HPDE6-E6E7 (cell line): Measurements from ENCODE around the gene ATG7.
"Not testable (repeated sequence)": the region's sequence is repeated elsewhere in the genome, so short reads cannot be mapped to it uniquely, and the experiment has no call there.

ENCODE experiments used
- DNase-seq: peaks from one replicate; pipeline ENCODE4 v3.0.0; 2011; ENCODE audit warnings: missing footprints; ENCODE audit errors: extremely low spot score

ATG7 gene

DNA sequence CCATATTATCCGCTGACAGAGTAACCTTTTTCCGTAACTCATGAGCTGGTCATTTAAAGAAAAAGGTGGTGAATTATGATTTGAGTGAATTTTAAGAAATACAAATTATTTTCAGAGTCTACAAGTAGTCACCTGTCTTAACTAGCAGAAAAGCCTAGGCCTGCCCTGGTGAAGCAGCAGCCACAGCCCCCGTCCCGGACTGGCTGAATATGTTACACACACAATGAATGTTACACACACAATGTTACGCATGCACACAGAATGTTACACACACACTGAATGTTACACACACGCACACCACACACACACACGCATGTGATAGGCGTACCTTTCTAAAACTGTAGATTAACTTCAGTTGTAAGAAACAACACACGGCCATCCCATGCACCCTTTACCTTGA lies 293.7 kb downstream of the ATG7 start:
- no peak for DNase-seq

DNA sequence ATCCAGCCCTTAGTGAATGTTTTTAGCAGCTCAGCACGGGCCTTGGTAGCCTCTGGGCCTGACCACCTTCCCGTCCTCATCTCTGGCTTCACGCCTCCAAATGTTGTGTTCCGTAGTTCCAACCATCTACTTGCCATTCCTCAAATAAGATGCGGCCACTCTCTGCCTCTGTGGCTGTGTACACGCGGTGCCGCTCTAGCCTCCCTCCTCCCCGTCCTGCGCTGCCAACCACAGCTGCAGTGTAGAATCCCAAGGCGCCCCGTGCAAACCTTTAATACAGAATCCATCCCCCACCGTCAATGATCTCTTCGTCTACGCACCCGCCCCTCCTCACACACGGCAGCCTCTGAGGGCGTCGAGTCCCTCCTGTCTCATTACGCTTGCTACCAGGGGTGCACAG lies 294.3 kb downstream of the ATG7 start:
- no peak for DNase-seq

DNA sequence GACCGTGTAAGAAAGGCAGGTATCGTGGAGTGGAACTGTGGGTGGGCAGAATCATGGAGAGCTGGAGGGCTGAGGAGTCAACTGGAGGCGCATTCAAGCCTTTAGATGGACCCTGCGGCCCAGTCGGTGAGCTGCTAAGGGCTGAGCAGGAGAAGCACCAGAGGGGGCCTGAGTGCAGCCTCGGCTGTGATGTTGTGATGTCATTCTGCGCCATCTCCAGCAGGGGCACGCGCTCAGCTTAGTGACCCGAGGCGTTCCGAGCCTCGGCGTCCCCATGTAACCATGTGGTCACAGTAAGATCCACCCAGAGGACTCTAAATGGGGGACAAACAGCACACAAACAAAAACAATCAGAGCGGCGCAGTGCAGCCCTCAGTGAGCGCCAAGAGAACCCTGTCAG lies 294.7 kb downstream of the ATG7 start:
- DNase-seq = no peak

GRCh38 chr3:11567516-11568467 lies 295.6 kb downstream of the ATG7 start:
- DNase-seq = peak; percentile 43

- peak; percentile 69 for DNase-seq
Measured at GRCh38 chr3:11568503-11569155, 296.4 kb downstream of the ATG7 start.

DNA sequence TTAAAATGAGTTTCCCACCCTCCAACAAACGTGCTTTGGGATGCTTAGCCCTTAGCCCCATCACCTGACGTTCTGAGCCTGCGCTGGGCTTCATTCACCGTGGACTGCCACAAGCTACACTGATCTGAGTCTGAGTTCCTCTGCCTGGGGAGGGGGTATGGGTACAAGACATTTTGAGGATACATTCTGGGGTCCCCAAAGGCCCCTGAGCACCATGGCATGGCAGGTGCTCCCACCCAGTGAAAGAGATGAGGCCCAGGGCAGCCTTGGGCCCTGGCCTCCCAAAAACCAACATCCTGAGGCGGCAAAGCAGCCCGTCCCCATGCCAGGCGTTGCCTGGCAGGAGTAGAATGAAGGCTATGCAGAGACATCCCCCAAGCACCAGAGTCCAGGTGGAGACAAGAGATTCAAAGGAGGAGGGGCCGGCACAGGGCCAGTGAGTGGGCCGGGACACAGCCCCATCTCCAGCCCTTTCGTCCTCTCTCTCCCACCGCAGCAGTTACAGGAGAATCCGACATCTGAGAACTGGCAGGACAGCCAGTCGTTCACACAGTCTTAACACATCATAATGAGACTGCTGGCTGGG lies 297.1 kb downstream of the ATG7 start:
- DNase-seq = no peak

- DNase-seq = no peak
Measured at GRCh38 chr3:11570251-11570650, 298.1 kb downstream of the ATG7 start.

DNA sequence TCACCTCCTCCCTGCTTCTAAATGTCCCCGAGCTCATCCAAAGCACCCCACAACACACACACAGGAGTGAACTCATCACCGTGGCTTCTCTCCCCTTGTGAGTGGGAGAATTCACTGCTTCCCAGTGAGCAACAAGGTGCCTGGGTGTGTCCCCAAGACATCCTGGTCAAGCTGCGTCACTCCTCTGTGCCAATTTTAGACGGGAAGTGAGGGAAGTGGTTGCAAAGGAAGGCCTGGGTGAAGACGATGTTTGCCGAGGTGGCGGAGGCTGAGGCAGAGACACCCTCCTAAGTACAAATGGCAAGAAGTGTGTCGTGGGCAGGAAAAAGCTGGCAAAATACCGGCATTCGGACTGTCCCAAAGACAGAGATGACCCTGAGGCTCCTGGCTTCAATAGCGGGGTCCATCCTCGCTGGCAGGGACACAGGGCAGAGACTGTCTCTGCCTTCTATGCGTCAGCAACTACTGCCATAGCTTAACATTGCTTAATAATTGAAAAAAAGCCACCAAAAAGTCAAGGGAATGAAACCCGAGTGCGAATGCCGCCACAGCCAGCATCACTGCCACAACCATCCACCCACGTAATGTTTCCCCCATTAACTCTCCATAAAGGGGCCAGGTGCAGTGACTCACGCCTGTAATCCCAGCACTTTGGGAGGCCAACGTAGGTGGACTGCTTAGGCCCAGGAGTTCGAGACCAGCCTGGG lies 298.7 kb downstream of the ATG7 start:
- DNase-seq = no peak

- DNase-seq = not testable (repeated sequence)
Measured at GRCh38 chr3:11572660-11573059, 300.5 kb downstream of the ATG7 start.

DNA sequence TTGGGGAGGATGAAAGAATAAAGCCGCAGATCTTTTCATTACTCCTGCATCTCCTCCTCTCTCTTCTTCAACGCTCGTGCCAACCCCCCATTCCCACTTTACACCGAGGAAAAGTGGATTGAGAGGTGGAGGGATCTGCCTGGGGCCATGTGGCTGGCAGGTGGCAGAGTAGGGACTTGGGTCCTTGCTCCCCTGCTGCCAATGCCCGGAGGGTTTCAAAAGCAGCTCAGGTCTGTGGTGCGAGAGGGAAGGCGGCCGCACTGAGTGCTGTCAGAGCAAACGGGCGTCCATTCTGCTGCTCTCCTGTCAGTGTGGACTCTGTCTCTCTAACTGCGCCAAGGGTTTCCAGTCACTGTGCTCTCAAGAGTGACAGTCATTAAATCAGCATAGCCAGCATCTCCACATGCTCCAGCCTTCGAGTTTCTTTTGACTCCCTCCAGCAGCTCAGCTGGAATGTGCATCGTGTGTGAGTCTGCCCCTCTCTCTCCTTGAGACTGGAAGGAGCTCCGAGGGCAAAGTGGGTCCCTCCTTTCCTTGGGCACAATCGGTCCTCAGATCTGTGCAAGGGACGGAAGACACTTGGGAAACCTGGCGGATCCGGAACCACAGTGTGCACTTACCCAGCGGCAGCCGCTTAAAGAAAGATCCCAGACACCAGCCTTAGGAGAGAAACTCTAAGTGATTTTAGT lies 302.9 kb downstream of the ATG7 start:
- no peak for DNase-seq

DNA sequence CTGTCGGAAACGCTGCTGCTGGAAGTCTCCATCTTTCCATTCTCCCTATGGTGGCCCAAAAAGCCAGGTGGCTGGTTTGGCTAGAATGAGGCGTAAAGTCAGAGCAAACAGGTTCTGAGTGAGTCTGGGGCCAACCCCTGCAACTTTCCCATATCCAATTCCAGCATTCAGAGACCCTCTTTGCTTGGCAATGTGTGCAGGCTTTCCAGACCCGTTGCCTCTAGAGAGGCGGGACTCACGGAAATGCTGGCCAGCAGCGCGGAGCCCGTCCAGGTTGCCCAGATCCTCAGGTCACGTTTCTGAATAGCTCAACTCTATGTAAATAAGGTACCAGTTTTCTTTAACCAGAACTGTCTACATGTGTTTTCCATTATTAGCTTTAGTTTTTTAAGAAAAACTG lies 303.5 kb downstream of the ATG7 start:
- no peak for DNase-seq

DNA sequence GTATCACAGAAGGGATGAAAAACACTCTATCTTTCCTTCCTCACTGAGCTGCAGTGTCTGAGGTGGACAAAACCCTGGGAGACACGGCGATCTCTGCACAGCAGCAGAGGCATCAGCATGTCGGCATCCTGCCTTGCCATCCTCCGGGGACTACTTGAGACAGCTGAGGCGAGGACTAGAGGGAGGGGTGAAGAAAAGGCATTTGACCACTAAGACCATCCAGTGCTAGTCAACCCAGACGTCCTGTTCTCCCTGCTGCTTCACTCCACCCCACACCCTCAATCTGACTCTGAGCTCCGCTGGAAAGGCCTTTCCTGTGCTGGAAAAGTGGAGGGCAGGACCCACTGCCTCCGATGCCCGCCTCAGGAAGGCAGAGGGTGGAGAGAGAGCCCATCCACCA lies 304.3 kb downstream of the ATG7 start:
- no peak for DNase-seq

DNA sequence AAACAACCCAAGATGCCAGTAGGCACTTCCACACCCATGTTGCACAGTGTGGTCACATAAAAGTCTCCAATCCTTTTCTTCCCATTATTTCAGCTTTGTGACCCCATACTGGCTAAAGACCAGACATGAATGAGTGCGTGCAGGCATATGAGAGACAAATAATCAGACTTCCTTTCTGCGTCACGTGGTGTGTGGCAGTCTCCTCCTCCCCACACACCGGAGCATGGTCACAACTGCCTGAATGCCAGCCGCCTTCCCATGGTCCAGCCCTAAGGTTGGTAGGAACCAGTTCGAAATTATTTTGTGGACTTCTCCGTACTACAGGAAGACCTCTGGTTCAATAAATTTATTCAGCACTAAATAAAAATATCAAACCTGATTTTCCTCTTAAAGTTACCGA lies 306.0 kb downstream of the ATG7 start:
- no peak for DNase-seq

DNA sequence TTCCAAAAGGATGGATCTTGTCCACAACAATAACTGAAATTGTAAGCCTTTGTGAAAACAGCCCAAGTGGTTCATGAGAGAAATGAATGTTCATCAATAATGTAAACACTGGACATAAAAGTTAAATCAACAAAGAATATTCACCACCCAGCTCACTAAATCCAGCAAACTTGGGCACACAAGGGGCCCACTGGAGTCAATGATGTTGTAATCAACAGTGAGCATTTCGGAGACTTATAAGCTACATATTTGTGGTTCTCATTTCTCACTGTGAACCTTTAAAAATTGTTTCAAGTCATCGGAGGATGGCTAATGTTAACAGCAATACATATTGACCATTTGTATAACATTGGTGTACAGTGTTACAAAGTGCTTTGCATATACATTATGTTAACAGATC lies 308.4 kb downstream of the ATG7 start:
- no peak for DNase-seq

GRCh38 chr3:11581237-11582190 lies 309.3 kb downstream of the ATG7 start:
- DNase-seq = no peak

DNA sequence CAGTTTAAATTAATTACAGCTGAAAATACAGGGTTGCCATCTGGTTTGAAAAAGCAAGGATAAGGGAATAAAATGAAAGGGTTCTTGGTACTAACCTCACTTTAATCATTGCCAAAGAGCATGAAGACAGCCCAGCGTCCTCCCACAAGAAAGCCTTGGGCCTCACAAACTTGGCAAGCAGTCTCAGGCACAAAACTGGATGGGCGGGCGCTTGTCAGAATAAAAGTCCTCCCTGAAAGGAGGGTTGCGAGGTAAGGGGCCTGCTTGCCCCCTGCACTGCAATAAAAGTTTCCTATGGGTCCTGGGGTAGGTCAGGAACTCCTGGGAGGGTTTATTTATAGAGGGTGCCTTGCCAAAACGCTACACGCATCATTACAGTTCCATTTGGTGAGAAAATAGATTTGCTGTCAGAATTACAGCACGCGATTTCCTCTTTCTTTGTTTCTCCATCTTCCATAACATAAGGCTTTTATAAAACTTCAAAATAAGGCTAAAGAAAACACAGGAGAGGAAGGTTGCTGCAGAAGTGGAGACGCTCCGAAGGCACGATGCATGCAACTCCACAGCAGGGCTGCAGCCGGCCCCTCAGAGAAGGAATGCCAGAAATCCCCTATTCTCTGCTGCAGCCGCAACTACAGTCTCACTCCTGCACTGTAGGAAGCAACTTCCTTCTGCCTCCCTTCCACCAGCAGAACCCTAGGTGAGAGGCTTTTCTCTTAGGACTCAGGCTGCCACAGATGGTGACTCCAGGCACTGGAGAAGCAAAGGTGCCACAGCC lies 310.2 kb downstream of the ATG7 start:
- no peak for DNase-seq

DNA sequence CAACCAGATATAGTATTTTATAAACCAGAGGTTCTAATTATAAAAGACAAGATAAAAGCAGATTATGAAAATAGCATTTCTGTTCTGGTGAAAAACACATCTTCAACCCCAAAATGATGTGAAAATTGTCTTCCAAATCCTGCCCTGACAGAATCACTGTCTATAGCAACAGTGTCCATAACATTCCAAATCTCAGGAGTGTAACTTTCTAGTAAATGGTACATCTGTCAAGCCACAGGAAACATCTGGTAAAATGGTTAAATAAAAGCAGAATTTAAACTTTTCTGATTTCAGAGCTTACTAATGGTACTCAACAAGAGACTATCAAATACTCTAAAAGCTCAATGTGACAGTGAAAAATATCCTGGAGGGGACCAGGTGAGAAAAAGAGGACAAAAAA lies 311.0 kb downstream of the ATG7 start:
- DNase-seq = no peak

DNA sequence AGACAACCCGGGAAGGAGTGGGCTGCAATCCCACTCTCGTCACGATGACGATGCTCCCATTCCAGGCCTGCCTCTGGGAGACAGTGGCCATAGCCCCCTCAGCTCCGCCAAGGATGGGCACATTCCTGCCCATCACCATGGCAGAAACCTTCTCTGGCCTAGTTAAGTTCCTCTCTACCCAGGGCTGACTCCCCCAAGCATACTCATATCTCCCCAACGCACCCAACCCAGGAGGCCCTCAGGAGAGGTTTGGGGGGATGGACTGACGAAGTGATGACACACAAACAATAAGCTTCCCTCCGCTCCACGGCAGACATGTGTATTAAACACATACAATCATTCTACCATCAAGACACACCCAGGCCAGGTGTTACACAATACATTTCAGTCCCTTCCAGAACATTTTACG lies 311.4 kb downstream of the ATG7 start:
- no peak for DNase-seq

- DNase-seq = no peak
Measured at GRCh38 chr3:11584570-11584969, 312.4 kb downstream of the ATG7 start.

DNA sequence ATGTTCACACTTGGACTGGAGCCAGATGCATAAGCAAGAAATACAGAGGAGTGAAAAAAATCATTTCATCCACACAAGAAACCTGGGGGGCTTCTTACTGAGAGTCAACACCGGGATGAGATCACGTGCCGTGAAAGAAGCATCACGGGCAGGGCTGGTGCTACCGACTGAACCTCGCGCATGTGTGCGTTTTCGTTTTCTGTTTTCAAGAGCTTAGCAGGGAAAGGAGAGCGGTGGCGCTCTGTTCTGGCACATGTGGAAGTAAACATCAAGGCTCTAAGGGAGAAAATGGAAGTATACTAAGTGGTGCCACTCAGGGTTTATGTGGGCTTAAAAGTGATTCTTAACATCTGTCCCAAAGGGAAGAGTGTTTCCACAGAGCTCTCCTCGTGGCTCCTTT lies 315.6 kb downstream of the ATG7 start:
- no peak for DNase-seq
